A375 (cell line): ENCODE data around the gene AADACL4. TPM values are rescaled to one million over a fixed set of nuclear protein-coding genes. Genes with fewer than 3 reads are reported as not detected.

Experiments
- small RNA-seq: library from RNA; depleted of rRNA; stranded (forward); fragments of <200 nt; gene quantifications from one replicate; pipeline ENCODE3, GENCODE V24; 2014
- total RNA-seq: library from RNA; depleted of rRNA; stranded (reverse); fragments of >200 nt; shearing (Covaris generic); gene quantifications from 2 replicates; pipeline ENCODE4 v1.2.3, GENCODE V29; 2014; rRNA removed

Gene AADACL4
- not detected in 2 replicates for total RNA-seq

DNA sequence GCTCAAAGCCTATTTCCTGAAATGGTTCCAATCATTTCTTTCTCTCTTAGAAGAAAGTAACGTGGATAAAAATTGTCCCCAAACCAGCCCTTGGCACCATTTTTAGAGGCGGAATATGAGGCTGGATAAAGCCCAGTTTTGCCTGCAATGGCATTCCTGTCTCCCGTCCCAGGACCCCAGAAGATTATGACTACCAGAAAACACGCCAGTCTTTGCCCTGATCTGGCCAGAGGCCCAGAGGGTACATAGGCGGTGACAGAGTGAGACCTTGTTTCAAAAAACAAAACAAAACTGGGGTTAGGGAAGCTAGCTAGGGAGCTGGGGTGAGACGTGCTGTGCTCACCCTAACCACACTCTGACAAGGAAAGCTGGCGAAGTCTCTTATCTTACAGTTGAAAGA is at the start of gene AADACL4:
TSS of gene AADACL4 (plus strand) at position 301 of the 400 bp plus-strand sequence. CDS start 462 bp downstream, outside the sequence.

DNA sequence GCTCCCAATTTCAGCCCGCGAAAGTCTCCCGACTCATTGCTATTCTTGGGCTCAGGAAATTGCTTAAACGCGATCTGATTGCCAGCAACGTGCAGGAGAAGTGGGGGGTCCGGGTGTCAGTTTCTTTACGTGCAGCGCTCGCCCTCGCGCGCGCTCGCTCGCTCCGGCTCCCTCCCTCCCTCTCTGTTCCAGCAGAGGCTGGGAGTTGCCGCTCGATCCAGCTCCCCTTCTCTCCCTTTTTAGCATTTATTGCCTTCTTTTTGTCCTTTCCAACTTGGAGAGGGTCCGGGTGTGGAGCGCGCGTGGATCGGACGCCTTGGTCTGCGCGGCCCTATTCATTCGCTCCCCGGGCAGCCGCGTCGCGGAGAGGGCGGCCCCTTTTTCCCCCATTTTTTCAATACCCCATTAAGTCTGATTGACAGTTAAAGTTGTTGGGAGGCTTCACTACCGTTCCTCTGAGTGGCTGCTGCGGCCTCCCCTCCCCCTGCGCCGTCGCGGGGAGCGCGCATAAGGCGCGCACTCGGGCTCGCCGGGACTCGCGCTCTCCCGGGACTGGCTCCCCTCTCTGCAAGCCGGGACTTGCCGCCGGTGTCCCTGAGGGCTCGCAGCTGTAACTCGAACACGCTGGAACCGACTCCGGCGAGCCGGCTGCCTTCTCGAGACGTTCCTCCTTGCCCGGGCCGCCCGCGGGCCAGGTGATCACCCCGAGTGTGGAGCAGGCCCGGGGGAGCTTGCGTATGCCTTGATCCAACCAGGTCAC is 25.8 kb upstream of the AADACL4 start, which contains the start of gene DHRS3:
TSS of gene DHRS3 (minus strand) at position 310 of the 760 bp plus-strand sequence. CDS start 862 bp downstream, outside the sequence.

GRCh38 chr1:12715896-12716437 is 72.1 kb downstream of the AADACL4 start, which contains the start of gene AADACL3:
Gene AADACL3 (plus strand): TSS chr1:12716110. CDS start chr1:12716177, 67 bp downstream.

Small RNA genes lying within 50 kb of the gene (small RNA-seq; reads per million reads assigned to genes)
- gene AC244670.1, result not detected

Other genes with a start within 250 kb of the AADACL4 start
- 143 TPM in 2 replicates for gene DHRS3, start 25.9 kb upstream of the AADACL4 start, total RNA-seq
- not detected in 2 replicates for gene AADACL3, start 72.0 kb downstream of the AADACL4 start, total RNA-seq
- gene CFAP107, start 102.1 kb downstream of the AADACL4 start, total RNA-seq, result not detected in 2 replicates
- not detected in 2 replicates for gene PRAMEF12, start 129.7 kb downstream of the AADACL4 start, total RNA-seq
- not detected in 2 replicates for gene PRAMEF1, start 147.3 kb downstream of the AADACL4 start, total RNA-seq
- not detected in 2 replicates for gene PRAMEF11, start 187.3 kb downstream of the AADACL4 start, total RNA-seq
- gene HNRNPCL1, start 204.6 kb downstream of the AADACL4 start, total RNA-seq, result not detected in 2 replicates
- not detected in 2 replicates for gene PRAMEF2, start 213.0 kb downstream of the AADACL4 start, total RNA-seq
- gene PRAMEF4, start 242.1 kb downstream of the AADACL4 start, total RNA-seq, result 0.11 TPM in 1 of 2 replicates, not detected in the other